GM12878 (cell line): ENCODE results near the gene OMP. TPM values are rescaled to one million over a fixed set of nuclear protein-coding genes. Genes with fewer than 3 reads are reported as not detected.

Source experiments
- ATAC-seq: fragments of 200-7000 bp; cut with Tn5 transposase; 3 replicates; pipeline ENCODE4 v1.9.1; 2020; ENCODE audit warnings: mild to moderate bottlenecking, moderate library complexity
- BruUV-seq: library from RNA; stranded (reverse); fragments of 400-500 nt; replicated peaks from 2 replicates; lab custom pipeline; 2021; lab: Mats Ljungman, UMichigan
- CTCF ChIA-PET: fragments of 300-600 bp; sonication (Branson Sonifier 250); formaldehyde crosslinking; extraction: SDS; loops from one replicate; lab custom pipeline; 2021; ENCODE audit warnings: inconsistent platforms; lab: Yijun Ruan, JAX
- POLR2A ChIA-PET: fragments of 350-600 bp; formaldehyde crosslinking; extraction: SDS; loops from one replicate; lab custom pipeline; 2021; ENCODE audit warnings: inconsistent platforms; lab: Charles Lee
- RAD21 ChIA-PET: fragments of 300-600 bp; sonication (Branson Sonifier 250); formaldehyde crosslinking; loops from one replicate; lab custom pipeline; 2023; ENCODE audit warnings: antibody characterized with exemption; ENCODE audit not compliant: unreplicated experiment; lab: Charles Lee
- SMC1A ChIA-PET: fragments of 300-600 bp; sonication (Branson Sonifier 250); formaldehyde crosslinking; loops from one replicate; lab custom pipeline; 2023; ENCODE audit not compliant: unreplicated experiment, uncharacterized antibody; lab: Charles Lee
- DNase-seq: peaks from one replicate; pipeline ENCODE4 v3.0.0-alpha.2; 2011; ENCODE audit warnings: low read depth, low spot score
- FAIRE-seq: peaks from 3 replicates; lab custom pipeline; 2011; peaks lifted over from hg19 to GRCh38; lab: Jason Lieb, UNC
- H2AFZ ChIP-seq: 2 replicates; pipeline ENCODE4 v1.6.0; 2011; ENCODE audit warnings: low read depth, low read length, control low read depth; ENCODE audit not compliant: control insufficient read depth
- H3K27ac ChIP-seq: 2 replicates; pipeline ENCODE4 v1.5.1; 2011; ENCODE audit warnings: control low read depth; ENCODE audit not compliant: control insufficient read depth, insufficient read depth
- H3K27me3 ChIP-seq, 2 experiments: replicated peaks in 1 of 2; 2 replicates each; pipeline versions ENCODE4 v1.6.0 to v1.6.1; 2011; ENCODE audit warnings: low read length in 1 of 2; ENCODE audit not compliant: control insufficient read depth in 2 of 2, insufficient read depth in 2 of 2
- H3K36me3 ChIP-seq, 2 experiments: 2 replicates each; pipeline ENCODE4 v1.5.1; 2011; ENCODE audit warnings: low read length in 1 of 2; ENCODE audit not compliant: control insufficient read depth in 2 of 2, insufficient read depth in 2 of 2
- H3K4me1 ChIP-seq: 2 replicates; pipeline ENCODE4 v1.6.1; 2011; ENCODE audit warnings: mild to moderate bottlenecking, low read length, moderate library complexity, mixed read lengths; ENCODE audit not compliant: control insufficient read depth, insufficient read depth
- H3K4me2 ChIP-seq: 2 replicates; pipeline ENCODE4 v1.6.0; 2011; ENCODE audit warnings: control low read depth; ENCODE audit not compliant: control insufficient read depth, insufficient read depth
- H3K4me3 ChIP-seq: fragments of 200-600 bp; sonication (generic); 2 replicates; pipeline ENCODE4 v1.5.1; 2016
- H3K79me2 ChIP-seq: 2 replicates; pipeline ENCODE4 v1.6.0; 2011; ENCODE audit warnings: low read length; ENCODE audit not compliant: control insufficient read depth, insufficient read depth
- H3K9ac ChIP-seq: 2 replicates; pipeline ENCODE4 v1.8.0; 2011; ENCODE audit warnings: low read length, control low read depth, mixed read lengths; ENCODE audit not compliant: control insufficient read depth, insufficient read depth
- H3K9me3 ChIP-seq: replicated peaks from 3 replicates; pipeline ENCODE4 v1.5.1; 2011; ENCODE audit warnings: mild to moderate bottlenecking, low read length; ENCODE audit not compliant: control insufficient read depth, insufficient read depth
- H4K20me1 ChIP-seq: 2 replicates; pipeline ENCODE4 v1.6.0; 2011; ENCODE audit not compliant: control insufficient read depth, insufficient read depth
- ASH2L ChIP-seq: fragments of 300-600, 200-600 bp; sonication (generic); IDR thresholded peaks from 2 replicates; pipeline ENCODE4 v1.6.1; 2017; ENCODE audit warnings: low read depth, mild to moderate bottlenecking, borderline replicate concordance
- EED ChIP-seq: sonication (generic); IDR thresholded peaks from 2 replicates; pipeline ENCODE4 v1.6.1; 2016; ENCODE audit warnings: antibody characterized with exemption, low read depth
- EGR1 ChIP-seq, 2 experiments: IDR thresholded peaks; 1 replicate in 1 of 2; 2 replicates in 1 of 2; pipeline ENCODE4 v1.6.1; 2011 to 2012; ENCODE audit warnings: low read depth in 2 of 2, low read length in 2 of 2, borderline replicate concordance in 1 of 2, mild to moderate bottlenecking in 1 of 2, moderate library complexity in 1 of 2
- HDAC6 ChIP-seq: fragments of 200-600 bp; sonication (generic); IDR thresholded peaks from one replicate; pipeline ENCODE4 v1.8.0; 2017; ENCODE audit warnings: antibody characterized with exemption; ENCODE audit not compliant: unreplicated experiment
- MTA3 ChIP-seq: IDR thresholded peaks from 2 replicates; pipeline ENCODE4 v1.6.1; 2012; ENCODE audit warnings: low read length, inconsistent platforms, borderline replicate concordance
- NR2C2 ChIP-seq: IDR thresholded peaks from 2 replicates; pipeline ENCODE4 v1.6.1; 2011; ENCODE audit warnings: borderline replicate concordance, low read depth; ENCODE audit not compliant: control insufficient read depth, insufficient read length
- PAX5 ChIP-seq: IDR thresholded peaks from 2 replicates; pipeline ENCODE4 v1.6.1; 2011; ENCODE audit warnings: low read depth, low read length, borderline replicate concordance
- POLR2AphosphoS5 ChIP-seq: IDR thresholded peaks from 2 replicates; pipeline ENCODE4 v1.6.1; 2011; ENCODE audit warnings: mild to moderate bottlenecking, low read length, inconsistent platforms
- SUZ12 ChIP-seq: fragments of 200-600 bp; sonication (generic); IDR thresholded peaks from one replicate; pipeline ENCODE4 v1.6.1; 2018; ENCODE audit warnings: antibody characterized with exemption, mild to moderate bottlenecking; ENCODE audit not compliant: unreplicated experiment
- ZNF687 ChIP-seq: fragments of 450-650 bp; IDR thresholded peaks from 2 replicates; pipeline ENCODE4 v1.6.1; 2017; ENCODE audit warnings: mild to moderate bottlenecking, moderate library complexity
- WGBS: methylation state at CpG from one replicate; pipeline ENCODE4 v1.1.6; 2016; ENCODE audit warnings: low lambda C conversion rate; ENCODE audit not compliant: insufficient replicate concordance, insufficient coverage; ENCODE audit errors: missing lambda C conversion rate; 5-methylcytosine and 5-hydroxymethylcytosine counted together
- in situ Hi-C: fragments of 300-500 bp; cut with MboI; formaldehyde crosslinking; loops from 9 replicates; pipeline ENCODE4 v1.14.3; 2018; ENCODE audit warnings: mixed read lengths
- intact Hi-C: fragments of 100-400 bp; cut with micrococcal nuclease; formaldehyde crosslinking; loops from one replicate; pipeline ENCODE4 v1.14.2; 2022; ENCODE audit not compliant: unreplicated experiment
- polyA plus RNA-seq, 11 experiments: library from polyadenylated mRNA; depleted of rRNA in 4 of 11; unstranded in 6 of 11; stranded (reverse) in 5 of 11; fragments of >200 nt; fragmentation: Nextera tagmentation in 4 of 11; fragmentation: Illumina TruSeq in 1 of 11; extraction: Ambion mirVana in 4 of 11; extraction: Trizol in 1 of 11; gene quantifications; 1 replicate in 1 of 11; 2 replicates in 10 of 11; pipeline versions ENCODE4 v1.2.1 to v1.2.3, GENCODE V29; 2011 to 2016; ENCODE audit warnings: inconsistent platforms in 2 of 11, missing spikeins in 2 of 11, low read depth in 1 of 11
- total RNA-seq, 4 experiments: library from RNA; depleted of rRNA in 3 of 4; stranded (reverse); fragments of >200 nt in 3 of 4; fragmentation: Illumina TruSeq in 1 of 4; extraction: Trizol in 1 of 4; gene quantifications; 2 replicates each; pipeline versions ENCODE4 v1.2.1 to v1.2.3, GENCODE V29; 2013 to 2021
- TF ChIP-seq, protein P1 (sequence below): fragments of 450-650 bp; IDR thresholded peaks from 2 replicates; pipeline ENCODE4 v1.6.1; 2014; ENCODE audit warnings: mild to moderate bottlenecking

Gene OMP
- total and polyA plus RNA-seq, 10 of the 15 experiments (the other 5 are each of a cell fraction or from before 2014, with no cell fraction given): not detected

- no peaks in the 10 kb centered on the region for H3K4me1 ChIP-seq
- no peaks in the 10 kb centered on the region for H3K27me3 ChIP-seq
- DNase-seq: no peak
- H3K36me3 ChIP-seq: no peaks in the 10 kb centered on the region
- in situ Hi-C loops (loop anchor here (5.0 kb wide), 1 partner anchor 43 kb away; no protein-coding TSS in a partner anchor), intact Hi-C loops (no loop called here)
- POLR2A ChIA-PET: no interaction called here
- TF ChIP-seq ASH2L (no peak), POLR2AphosphoS5 (no peak), PAX5 (no peak), NR2C2 (no peak), EED (no peak), EGR1 (IDR thresholded peaks at IDR 0.05; ENCODE audit: borderline replicate concordance in 1 of 2, low read depth in 2 of 2, low read length in 2 of 2) (no peak), MTA3 (no peak), HDAC6 (no peak), ZNF687 (no peak), SUZ12 (no peak)
- TF ChIP-seq, protein P1, sequence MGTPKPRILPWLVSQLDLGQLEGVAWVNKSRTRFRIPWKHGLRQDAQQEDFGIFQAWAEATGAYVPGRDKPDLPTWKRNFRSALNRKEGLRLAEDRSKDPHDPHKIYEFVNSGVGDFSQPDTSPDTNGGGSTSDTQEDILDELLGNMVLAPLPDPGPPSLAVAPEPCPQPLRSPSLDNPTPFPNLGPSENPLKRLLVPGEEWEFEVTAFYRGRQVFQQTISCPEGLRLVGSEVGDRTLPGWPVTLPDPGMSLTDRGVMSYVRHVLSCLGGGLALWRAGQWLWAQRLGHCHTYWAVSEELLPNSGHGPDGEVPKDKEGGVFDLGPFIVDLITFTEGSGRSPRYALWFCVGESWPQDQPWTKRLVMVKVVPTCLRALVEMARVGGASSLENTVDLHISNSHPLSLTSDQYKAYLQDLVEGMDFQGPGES: no peak
- TF ChIP-seq, all 136 proteins: peak for 0
- no peak overlapping the region for H3K9ac ChIP-seq
- H3K27ac ChIP-seq: no peak overlapping the region
- no peaks in the 10 kb centered on the region for H4K20me1 ChIP-seq
- ChIA-PET CTCF (interaction anchor here (0.8 to 5.4 kb wide), 12 partner anchors 10 to 660 kb away, joined by 3 to 146 read pairs (median 6); partner anchors contain the start of genes B3GNT6 and CAPN5), RAD21 (interaction anchor here (0.8 to 5.9 kb wide), 5 partner anchors 25 to 169 kb away, joined by 3 to 84 read pairs (median 3); no protein-coding TSS in a partner anchor), SMC1A (interaction anchor here (1.8 to 3.6 kb wide), 5 partner anchors 9 to 170 kb away, joined by 4 to 41 read pairs (median 24); no protein-coding TSS in a partner anchor)
- no peaks in the 10 kb centered on the region for H3K79me2 ChIP-seq
- H3K9me3 ChIP-seq: no peaks in the 10 kb centered on the region
- ATAC-seq (no peak), FAIRE-seq (no peak)
- no peak overlapping the region for H3K4me3 ChIP-seq
- no peak overlapping the region for H2AFZ ChIP-seq
- no TSS peak for BruUV-seq
- no peak overlapping the region for H3K4me2 ChIP-seq
- WGBS: 35% methylated on average over 4 of the region's 4 CpGs
These were observed 12.6 kb upstream of the OMP start for GRCh38 chr11:77090046-77090372.
